Measurements from ENCODE around the gene C11orf98. TPM values are rescaled to one million over a fixed set of nuclear protein-coding genes. Genes with fewer than 3 reads are reported as not detected.

C11orf98 gene
- total and polyA plus RNA-seq, 2 of the 13 experiments (the other 11 are each of a cell fraction or from before 2014, with no cell fraction given), result 30.4 to 91.8 TPM

- peak; percentile 90 for TF ChIP-seq DMAP1 (CRISPR knock-in tag; IDR thresholded peaks at IDR 0.05)
- no peak for TF ChIP-seq ARID3A (IDR thresholded peaks at IDR 0.05; ENCODE audit: low read depth, low read length)
- no peak; the same call in 1 of the 2 replicates for TF ChIP-seq IRF9 (CRISPR knock-in tag; IDR thresholded peaks at IDR 0.05; ENCODE audit: borderline replicate concordance)
- peak; percentile 74 for TF ChIP-seq HOXA3 (CRISPR knock-in tag; IDR thresholded peaks at IDR 0.05)
- peak; percentile 17; the same call in 1 of the 2 replicates for TF ChIP-seq ELF3 (CRISPR knock-in tag; IDR thresholded peaks at IDR 0.05)
- no peak for TF ChIP-seq NBN (conservative IDR thresholded peaks at IDR 0.05)
- TF ChIP-seq YEATS2 (CRISPR knock-in tag; IDR thresholded peaks at IDR 0.05; ENCODE audit: borderline replicate concordance), result 0 out of 2 replicates have a peak, but pooled peaks have one; percentile 33
- TF ChIP-seq NONO (IDR thresholded peaks at IDR 0.05), result no peak
- peak; percentile 87 for TF ChIP-seq NONO (CRISPR knock-in tag; conservative IDR thresholded peaks at IDR 0.05)
- no peak for TF ChIP-seq GRHL1 (CRISPR knock-in tag; conservative IDR thresholded peaks at IDR 0.05)
- TF ChIP-seq ZNF296 (CRISPR knock-in tag; conservative IDR thresholded peaks at IDR 0.05), result no peak; the same call in 1 of the 2 replicates
- TF ChIP-seq ZNF350 (CRISPR knock-in tag; IDR thresholded peaks at IDR 0.05; ENCODE audit: borderline replicate concordance, low read depth), result peak; percentile 41
- no peak for TF ChIP-seq RCOR2 (CRISPR knock-in tag; IDR thresholded peaks at IDR 0.05)
- TF ChIP-seq ZSCAN30 (CRISPR knock-in tag; IDR thresholded peaks at IDR 0.05), result 0 out of 2 replicates have a peak, but pooled peaks have one; percentile 44
- no peak for TF ChIP-seq WIZ (CRISPR knock-in tag; IDR thresholded peaks at IDR 0.05)
- TF ChIP-seq ZNF619 (CRISPR knock-in tag; IDR thresholded peaks at IDR 0.05), result no peak
- TF ChIP-seq PRDM10 (CRISPR knock-in tag; IDR thresholded peaks at IDR 0.05; ENCODE audit: low read depth), result no peak; the same call in 1 of the 2 replicates
- no peak for TF ChIP-seq MIER2 (CRISPR knock-in tag; IDR thresholded peaks at IDR 0.05)
- 0 out of 2 replicates have a peak, but pooled peaks have one; percentile 16 for TF ChIP-seq GPN1 (CRISPR knock-in tag; IDR thresholded peaks at IDR 0.05; ENCODE audit: borderline replicate concordance)
- 0 out of 2 replicates have a peak, but pooled peaks have one; percentile 62 for TF ChIP-seq REXO4 (CRISPR knock-in tag; IDR thresholded peaks at IDR 0.05; ENCODE audit: borderline replicate concordance)
- no peak for TF ChIP-seq ZSCAN31 (CRISPR knock-in tag; IDR thresholded peaks at IDR 0.05; ENCODE audit: low read depth)
- 0 out of 2 replicates have a peak, but pooled peaks have one; percentile 16 for TF ChIP-seq ZNF83 (CRISPR knock-in tag; IDR thresholded peaks at IDR 0.05; ENCODE audit: borderline replicate concordance)
These were observed 18.8 kb downstream of the C11orf98 start, which contains the start of gene GANAB (continued) for GRCh38 chr11:62645946-62646824.

Data from HepG2 (cell line).